ENCODE measurements around the gene ALOX5. TPM values are rescaled to one million over a fixed set of nuclear protein-coding genes. Genes with fewer than 3 reads are reported as not detected.
A peak's percentile ranks its signal among the peaks of the same experiment; 100 is the strongest.

The ALOX5 gene
- total RNA-seq, 1 donor from 2014 or later = 1.7 TPM

DNA sequence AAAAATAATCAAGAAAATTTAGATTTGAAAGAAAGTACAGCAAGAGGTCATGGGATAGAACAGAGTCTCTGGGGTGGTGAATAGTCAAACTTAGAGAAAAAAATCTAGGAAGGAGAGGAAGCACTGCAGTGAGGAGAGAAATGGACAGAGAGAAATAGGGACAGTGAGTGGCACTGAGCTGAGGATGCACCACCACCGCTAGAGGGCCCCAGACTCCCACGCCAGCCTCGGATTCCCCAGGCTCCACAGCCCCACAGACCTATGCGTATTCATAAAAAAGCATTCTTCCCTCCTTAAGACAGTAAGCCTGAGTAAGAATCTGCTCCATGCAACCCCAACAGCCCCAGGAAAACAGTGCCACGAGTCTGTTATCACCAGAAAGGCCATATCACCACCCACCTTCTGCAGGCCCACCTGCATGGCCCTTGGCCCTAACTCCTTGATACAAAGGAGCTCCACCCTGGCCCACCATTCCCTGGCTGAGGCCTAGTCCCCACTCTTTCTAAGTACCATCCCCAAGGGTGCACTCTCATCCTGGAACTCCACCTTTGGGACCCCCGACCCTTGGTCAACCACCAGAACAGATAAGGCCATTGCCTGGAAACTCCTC is 91.0 kb downstream of the ALOX5 start:
- no peak overlapping the region for H3K4me3 ChIP-seq (ENCODE audit: low read depth, low read length)
- TF ChIP-seq, protein P1, sequence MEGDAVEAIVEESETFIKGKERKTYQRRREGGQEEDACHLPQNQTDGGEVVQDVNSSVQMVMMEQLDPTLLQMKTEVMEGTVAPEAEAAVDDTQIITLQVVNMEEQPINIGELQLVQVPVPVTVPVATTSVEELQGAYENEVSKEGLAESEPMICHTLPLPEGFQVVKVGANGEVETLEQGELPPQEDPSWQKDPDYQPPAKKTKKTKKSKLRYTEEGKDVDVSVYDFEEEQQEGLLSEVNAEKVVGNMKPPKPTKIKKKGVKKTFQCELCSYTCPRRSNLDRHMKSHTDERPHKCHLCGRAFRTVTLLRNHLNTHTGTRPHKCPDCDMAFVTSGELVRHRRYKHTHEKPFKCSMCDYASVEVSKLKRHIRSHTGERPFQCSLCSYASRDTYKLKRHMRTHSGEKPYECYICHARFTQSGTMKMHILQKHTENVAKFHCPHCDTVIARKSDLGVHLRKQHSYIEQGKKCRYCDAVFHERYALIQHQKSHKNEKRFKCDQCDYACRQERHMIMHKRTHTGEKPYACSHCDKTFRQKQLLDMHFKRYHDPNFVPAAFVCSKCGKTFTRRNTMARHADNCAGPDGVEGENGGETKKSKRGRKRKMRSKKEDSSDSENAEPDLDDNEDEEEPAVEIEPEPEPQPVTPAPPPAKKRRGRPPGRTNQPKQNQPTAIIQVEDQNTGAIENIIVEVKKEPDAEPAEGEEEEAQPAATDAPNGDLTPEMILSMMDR (conservative IDR thresholded peaks at IDR 0.05; ENCODE audit: low read depth, low read length) = peak; percentile 98
- no peak for DNase-seq (ENCODE audit: low read depth)

DNA sequence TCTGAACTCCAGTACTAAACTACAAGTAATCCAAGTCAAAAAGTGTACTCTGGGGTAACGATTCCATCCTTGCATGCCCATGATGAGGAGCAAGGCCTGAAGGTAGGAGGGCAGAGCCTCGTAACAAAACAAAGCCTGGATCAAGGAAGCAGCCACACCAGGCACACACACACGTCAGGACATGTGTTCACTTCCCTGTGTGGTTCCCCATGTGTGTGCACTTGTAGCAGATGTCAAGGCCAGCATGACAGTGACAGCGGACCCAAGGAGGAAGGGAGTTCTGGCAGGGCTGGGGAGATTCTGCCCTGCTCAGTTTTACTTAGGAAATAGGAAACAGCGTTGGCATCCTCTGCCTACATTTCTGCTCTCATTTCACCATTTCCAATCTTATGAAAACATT is 92.8 kb downstream of the ALOX5 start:
- DNase-seq (ENCODE audit: low read depth) = no peak
- H3K4me3 ChIP-seq (ENCODE audit: low read depth, low read length) = no peak overlapping the region
- TF ChIP-seq, protein P1 (conservative IDR thresholded peaks at IDR 0.05; ENCODE audit: low read depth, low read length) = no peak

DNA sequence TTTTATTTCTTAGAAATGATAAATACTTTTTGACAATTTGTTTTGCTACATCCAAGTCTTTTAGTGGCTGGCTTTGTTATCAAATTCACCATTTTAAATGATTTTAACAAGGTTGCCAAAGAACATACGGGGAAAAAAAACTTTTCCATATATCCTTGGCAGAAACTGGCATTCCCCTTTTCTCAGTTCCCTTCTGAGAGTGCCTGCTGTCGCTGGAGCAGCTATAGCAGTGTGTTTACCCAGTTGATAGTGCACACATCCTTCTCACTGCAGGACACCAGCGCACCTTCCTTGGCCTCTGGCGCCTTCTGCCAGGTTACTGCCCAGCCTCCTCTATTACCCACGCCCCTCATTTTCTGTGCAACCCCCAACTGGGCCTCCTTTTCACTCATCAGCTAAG is 94.1 kb downstream of the ALOX5 start:
- no peak for DNase-seq (ENCODE audit: low read depth)
- TF ChIP-seq, protein P1 (conservative IDR thresholded peaks at IDR 0.05; ENCODE audit: low read depth, low read length) = no peak
- no peak overlapping the region for H3K4me3 ChIP-seq (ENCODE audit: low read depth, low read length)

DNA sequence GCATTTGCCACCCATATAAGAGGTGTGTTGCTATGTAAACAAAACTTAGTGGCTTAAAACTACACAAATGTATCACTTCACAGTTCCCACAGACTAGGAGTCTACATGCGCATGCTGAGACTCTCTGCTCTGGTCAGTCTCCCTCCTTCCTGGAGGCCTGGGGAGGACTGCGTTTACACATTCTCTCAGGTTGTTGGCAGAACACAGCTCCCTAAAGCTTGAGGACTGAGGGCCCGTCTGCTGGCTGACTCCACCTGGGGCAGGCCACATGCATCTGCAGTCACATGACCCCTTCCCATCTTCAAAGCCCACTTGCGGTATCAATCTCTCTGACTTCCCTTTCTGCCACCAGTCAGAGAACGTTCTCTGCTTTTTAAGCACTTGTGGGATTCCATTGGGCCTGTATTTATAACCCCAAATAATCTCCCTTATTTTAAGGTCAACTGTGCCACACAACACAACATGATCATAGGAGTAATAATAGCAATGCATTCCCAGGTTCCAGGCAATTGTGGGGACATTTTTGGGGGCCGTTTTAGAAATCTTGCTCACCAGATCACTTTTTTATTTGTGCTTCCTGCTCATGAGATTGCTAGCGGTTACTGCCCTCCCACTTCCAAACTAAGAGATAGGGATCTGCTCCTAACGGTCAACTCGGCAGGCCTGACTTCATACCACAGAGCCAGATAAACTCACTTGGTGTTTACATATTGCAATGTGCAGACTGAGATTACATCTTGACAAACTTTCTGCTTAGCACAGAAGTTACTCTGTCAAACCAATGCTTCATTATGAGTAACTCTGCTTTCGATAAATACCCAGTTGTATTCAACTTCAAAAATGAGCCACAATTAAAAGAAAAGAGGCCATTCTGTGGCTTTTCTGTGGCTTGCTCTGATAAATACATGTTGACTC is 96.3 kb downstream of the ALOX5 start:
- no peak for DNase-seq (ENCODE audit: low read depth)
- TF ChIP-seq, protein P1 (conservative IDR thresholded peaks at IDR 0.05; ENCODE audit: low read depth, low read length) = no peak

DNA sequence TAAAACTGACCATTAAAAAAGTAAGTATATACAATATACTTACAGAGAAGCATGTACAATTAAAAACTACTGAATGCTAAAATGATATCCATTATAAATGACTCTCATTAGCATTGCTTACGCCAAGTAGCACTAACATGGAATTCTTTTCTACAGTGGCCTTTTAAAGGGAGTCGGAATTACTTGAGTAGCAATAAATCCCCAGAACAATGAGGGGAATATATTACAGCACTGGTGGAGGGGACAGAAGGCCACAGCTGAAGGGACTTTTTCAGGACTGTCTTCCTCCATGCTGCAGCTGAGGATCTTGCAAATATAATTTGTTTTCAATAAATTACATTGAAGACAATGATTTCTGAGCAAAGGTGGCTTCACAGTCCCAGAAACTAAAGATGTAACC is 97.0 kb downstream of the ALOX5 start:
- no peak overlapping the region for H3K4me3 ChIP-seq (ENCODE audit: low read depth, low read length)
- DNase-seq (ENCODE audit: low read depth) = no peak
- TF ChIP-seq, protein P1 (conservative IDR thresholded peaks at IDR 0.05; ENCODE audit: low read depth, low read length) = no peak

More for the DNA sequence above, 96.3 kb downstream of the ALOX5 start:
- H3K4me3 ChIP-seq (ENCODE audit: low read depth, low read length) = no peak overlapping the region

DNA sequence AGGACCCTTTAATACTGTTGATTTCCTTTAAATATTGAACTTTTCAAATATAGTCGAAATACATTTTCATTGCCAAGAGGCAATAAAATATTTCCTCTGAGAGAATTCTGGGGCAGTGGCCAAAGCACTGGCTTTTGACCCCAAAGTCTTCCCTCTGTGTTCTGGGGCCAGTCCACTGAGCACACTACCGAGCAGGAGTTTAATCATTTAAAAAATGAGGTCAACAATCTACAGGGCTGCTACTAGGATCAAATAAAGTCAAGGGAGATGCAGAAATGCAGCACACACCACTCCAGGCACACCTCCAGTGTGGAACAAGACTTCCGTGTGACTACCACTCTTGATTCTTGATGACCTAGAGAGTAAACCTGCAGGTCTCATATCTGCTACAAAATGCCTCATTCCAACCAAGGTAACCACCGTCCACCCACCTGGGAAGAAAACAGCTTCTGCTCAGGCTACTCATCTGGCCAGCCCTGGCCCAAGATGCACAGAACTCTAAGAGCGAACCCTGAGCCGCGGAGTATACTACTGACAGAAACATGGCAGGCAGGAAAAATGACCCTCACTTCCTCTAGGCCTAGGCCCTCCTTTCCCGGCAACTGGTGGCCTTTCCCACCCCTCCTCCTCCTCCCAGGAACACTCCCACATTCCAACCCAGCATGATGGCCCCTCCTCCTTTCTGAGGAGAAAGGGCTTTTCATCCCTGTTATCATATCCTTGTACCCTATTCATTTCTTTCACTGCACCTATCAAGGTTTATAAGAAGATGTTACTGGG is 97.7 kb downstream of the ALOX5 start:
- H3K4me3 ChIP-seq (ENCODE audit: low read depth, low read length) = no peak overlapping the region
- TF ChIP-seq, protein P1 (conservative IDR thresholded peaks at IDR 0.05; ENCODE audit: low read depth, low read length) = no peak
- DNase-seq (ENCODE audit: low read depth) = no peak

All from epithelial cell of proximal tubule (primary cell).